Renal pelvis (tissue), 4 donors: Measurements from ENCODE around the gene PIGK. TPM values are rescaled to one million over a fixed set of nuclear protein-coding genes. Genes with fewer than 3 reads are reported as not detected.

Experiments
- DNase-seq: peaks from one replicate; pipeline ENCODE4 v3.0.0-alpha.2; 2013
- polyA plus RNA-seq, 3 donors: library from polyadenylated mRNA; unstranded; fragments of 120-200 nt; gene quantifications; one replicate each; pipeline ENCODE4 v1.2.1, GENCODE V29; 2013; ENCODE audit not compliant: insufficient read length in 3 of 3

The PIGK gene
- polyA plus RNA-seq, 3 donors = 39.2 to 44.9 (median 41.4) TPM

DNA sequence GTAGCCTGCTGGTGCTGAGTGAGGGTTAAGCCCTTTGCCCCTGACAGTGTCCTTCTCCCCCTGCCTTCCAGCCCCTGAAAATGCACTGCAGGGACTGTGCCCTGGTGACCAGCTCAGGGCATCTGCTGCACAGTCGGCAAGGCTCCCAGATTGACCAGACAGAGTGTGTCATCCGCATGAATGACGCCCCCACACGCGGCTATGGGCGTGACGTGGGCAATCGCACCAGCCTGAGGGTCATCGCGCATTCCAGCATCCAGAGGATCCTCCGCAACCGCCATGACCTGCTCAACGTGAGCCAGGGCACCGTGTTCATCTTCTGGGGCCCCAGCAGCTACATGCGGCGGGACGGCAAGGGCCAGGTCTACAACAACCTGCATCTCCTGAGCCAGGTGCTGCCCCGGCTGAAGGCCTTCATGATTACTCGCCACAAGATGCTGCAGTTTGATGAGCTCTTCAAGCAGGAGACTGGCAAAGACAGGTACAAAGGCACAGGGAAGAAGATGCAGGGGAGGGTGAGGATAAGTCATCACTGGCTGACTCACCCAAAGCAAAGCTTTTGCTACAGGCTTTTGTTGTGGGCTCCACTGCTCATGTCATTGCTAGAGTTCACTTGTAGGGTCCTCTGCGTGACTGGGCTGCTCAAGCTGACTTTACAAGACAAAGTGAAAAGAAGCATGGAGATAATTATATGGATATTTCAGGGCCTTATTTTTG lies 174.9 kb downstream of the PIGK start:
- DNase-seq = no peak

GRCh38 chr1:77040826-77041225 lies 178.4 kb downstream of the PIGK start:
- no peak for DNase-seq

DNA sequence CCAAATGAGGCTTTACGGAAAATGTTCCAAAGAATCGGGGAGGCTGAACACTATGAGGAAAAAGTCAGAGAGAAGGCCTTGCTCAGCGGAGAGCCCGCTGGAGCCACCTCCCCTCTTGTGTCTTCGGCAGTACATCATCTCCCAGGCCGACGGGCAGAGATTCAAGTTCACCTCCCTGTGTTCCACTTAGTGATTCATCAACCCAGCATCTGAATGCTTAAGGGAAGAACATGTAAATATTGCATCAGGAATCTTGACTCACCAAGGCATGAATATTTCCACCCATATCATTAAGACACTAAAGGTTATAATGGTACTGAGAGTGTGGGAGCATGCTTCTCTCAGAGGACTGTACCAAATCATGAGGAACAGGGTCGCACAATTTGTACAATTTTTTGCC lies 179.5 kb downstream of the PIGK start:
- no peak for DNase-seq

GRCh38 chr1:77039111-77039510 lies 180.1 kb downstream of the PIGK start:
- no peak for DNase-seq

Other genes starting within 250 kb of the PIGK start
- 1 to 10 TPM; 2.6 to 5.2 (median 2.7) TPM for gene AK5, start 62.6 kb upstream of the PIGK start, polyA plus RNA-seq